ENCODE results near the gene TTC31. TPM values are rescaled to one million over a fixed set of nuclear protein-coding genes. Genes with fewer than 3 reads are reported as not detected.

Gene TTC31
- total RNA-seq, 1 experiment from 2014 or later = 26.4 TPM

DNA sequence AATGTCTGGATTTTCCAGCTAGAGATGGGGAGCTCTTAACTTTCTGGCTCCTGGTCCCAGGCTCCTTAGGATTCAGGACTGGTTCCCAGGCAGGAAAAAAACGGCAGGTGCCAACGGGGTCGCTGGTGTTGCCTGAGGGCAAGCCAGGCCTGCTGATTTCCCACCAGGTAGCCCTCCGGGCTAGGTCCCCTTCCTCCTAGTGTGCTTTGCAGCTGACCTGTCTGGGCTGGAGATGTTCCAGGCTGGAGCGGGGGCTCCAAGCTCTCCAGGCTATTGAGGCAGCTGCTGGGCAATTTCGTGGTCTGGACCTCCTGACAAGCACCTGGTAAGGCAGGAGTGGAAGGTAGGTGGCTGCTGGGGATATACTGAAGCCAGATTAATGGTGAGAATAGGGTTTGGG, 8.4 kb upstream of the TTC31 start:
- Histone ChIP-seq H3K4me1 (ENCODE audit: control insufficient read depth in 1 of 2, insufficient read depth in 2 of 2, low read length in 2 of 2) (peaks cover 12 to 18% of the 10 kb centered on the region in 2 experiments; a peak in 3 of 4 replicates), H3K27ac (ENCODE audit: low read depth, low read length) (no peak overlapping the region), H3K79me2 (ENCODE audit: insufficient read depth, low read length) (peaks cover 10% of the 10 kb centered on the region), H3K9me3 (ENCODE audit: control insufficient read depth in 1 of 2, insufficient read depth in 1 of 2, low read depth in 1 of 2, low read length in 2 of 2) (no peaks in the 10 kb centered on the region), H2AFZ (ENCODE audit: low read depth, low read length, poor library complexity, severe bottlenecking) (no peak overlapping the region), H3K9ac (ENCODE audit: low read length) (no peak overlapping the region), H4K20me1 (ENCODE audit: insufficient read depth) (no peaks in the 10 kb centered on the region), H3K4me2 (ENCODE audit: low read length) (no peak overlapping the region), H3K27me3 (ENCODE audit: insufficient read depth, low read length) (no peaks in the 10 kb centered on the region), H3K4me3 (replicated peaks in 1 of 2; ENCODE audit: low read depth in 1 of 2, low read length in 2 of 2) (no peak overlapping the region), H3K9me2 (ENCODE audit: insufficient read depth) (no peaks in the 10 kb centered on the region), H3K36me3 (ENCODE audit: control insufficient read depth in 1 of 2, insufficient read depth in 2 of 2, low read length in 2 of 2) (peaks cover 13 to 17% of the 10 kb centered on the region in 2 experiments; a peak in 2 of 4 replicates)
- CTCF ChIA-PET = interaction anchor here (1.0 to 1.8 kb wide), 3 partner anchors 9 to 139 kb away, joined by 3 to 6 read pairs (median 3); partner anchors contain the start of genes CCDC142, TTC31 and WBP1
- BruUV-seq (replicated peaks) = no TSS peak
- TF ChIP-seq SRF (IDR thresholded peaks at IDR 0.05; ENCODE audit: low read depth) (no peak), YY1 (IDR thresholded peaks at IDR 0.05; ENCODE audit: extremely low read depth, insufficient replicate concordance, low read depth, low read length) (no peak), ATF3 (IDR thresholded peaks at IDR 0.05) (no peak), EZH2 (IDR thresholded peaks at IDR 0.05) (no peak), CBX3 (IDR thresholded peaks at IDR 0.05; ENCODE audit: low read depth) (no peak), EGR1 (IDR thresholded peaks at IDR 0.05; ENCODE audit: low read depth) (no peak), POLR2A (IDR thresholded peaks at IDR 0.05; ENCODE audit: borderline replicate concordance, extremely low read depth, insufficient read depth, insufficient read length) (no peak), FOSL1 (IDR thresholded peaks at IDR 0.05; ENCODE audit: low read depth) (no peak), JUND (IDR thresholded peaks at IDR 0.05) (no peak), ZNF274 (IDR thresholded peaks at IDR 0.05; ENCODE audit: low read depth, low read length) (no peak), SIN3A (IDR thresholded peaks at IDR 0.05; ENCODE audit: low read depth) (no peak), RAD21 (IDR thresholded peaks at IDR 0.05; ENCODE audit: low read depth) (no peak), SP1 (IDR thresholded peaks at IDR 0.05; ENCODE audit: low read depth) (no peak), ZFX (IDR thresholded peaks at IDR 0.05) (no peak)
- TF ChIP-seq, protein P1, sequence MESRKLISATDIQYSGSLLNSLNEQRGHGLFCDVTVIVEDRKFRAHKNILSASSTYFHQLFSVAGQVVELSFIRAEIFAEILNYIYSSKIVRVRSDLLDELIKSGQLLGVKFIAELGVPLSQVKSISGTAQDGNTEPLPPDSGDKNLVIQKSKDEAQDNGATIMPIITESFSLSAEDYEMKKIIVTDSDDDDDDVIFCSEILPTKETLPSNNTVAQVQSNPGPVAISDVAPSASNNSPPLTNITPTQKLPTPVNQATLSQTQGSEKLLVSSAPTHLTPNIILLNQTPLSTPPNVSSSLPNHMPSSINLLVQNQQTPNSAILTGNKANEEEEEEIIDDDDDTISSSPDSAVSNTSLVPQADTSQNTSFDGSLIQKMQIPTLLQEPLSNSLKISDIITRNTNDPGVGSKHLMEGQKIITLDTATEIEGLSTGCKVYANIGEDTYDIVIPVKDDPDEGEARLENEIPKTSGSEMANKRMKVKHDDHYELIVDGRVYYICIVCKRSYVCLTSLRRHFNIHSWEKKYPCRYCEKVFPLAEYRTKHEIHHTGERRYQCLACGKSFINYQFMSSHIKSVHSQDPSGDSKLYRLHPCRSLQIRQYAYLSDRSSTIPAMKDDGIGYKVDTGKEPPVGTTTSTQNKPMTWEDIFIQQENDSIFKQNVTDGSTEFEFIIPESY (IDR thresholded peaks at IDR 0.05; ENCODE audit: extremely low read depth, insufficient replicate concordance, low read length) = no peak
- TF ChIP-seq, protein P2, sequence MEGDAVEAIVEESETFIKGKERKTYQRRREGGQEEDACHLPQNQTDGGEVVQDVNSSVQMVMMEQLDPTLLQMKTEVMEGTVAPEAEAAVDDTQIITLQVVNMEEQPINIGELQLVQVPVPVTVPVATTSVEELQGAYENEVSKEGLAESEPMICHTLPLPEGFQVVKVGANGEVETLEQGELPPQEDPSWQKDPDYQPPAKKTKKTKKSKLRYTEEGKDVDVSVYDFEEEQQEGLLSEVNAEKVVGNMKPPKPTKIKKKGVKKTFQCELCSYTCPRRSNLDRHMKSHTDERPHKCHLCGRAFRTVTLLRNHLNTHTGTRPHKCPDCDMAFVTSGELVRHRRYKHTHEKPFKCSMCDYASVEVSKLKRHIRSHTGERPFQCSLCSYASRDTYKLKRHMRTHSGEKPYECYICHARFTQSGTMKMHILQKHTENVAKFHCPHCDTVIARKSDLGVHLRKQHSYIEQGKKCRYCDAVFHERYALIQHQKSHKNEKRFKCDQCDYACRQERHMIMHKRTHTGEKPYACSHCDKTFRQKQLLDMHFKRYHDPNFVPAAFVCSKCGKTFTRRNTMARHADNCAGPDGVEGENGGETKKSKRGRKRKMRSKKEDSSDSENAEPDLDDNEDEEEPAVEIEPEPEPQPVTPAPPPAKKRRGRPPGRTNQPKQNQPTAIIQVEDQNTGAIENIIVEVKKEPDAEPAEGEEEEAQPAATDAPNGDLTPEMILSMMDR (IDR thresholded peaks at IDR 0.05 in 2 of 3, conservative IDR thresholded peaks at IDR 0.05 in 1 of 3; ENCODE audit: borderline replicate concordance in 1 of 3, insufficient read depth in 1 of 3, low read depth in 2 of 3, low read length in 2 of 3) = no peak
- TF ChIP-seq, protein P3, sequence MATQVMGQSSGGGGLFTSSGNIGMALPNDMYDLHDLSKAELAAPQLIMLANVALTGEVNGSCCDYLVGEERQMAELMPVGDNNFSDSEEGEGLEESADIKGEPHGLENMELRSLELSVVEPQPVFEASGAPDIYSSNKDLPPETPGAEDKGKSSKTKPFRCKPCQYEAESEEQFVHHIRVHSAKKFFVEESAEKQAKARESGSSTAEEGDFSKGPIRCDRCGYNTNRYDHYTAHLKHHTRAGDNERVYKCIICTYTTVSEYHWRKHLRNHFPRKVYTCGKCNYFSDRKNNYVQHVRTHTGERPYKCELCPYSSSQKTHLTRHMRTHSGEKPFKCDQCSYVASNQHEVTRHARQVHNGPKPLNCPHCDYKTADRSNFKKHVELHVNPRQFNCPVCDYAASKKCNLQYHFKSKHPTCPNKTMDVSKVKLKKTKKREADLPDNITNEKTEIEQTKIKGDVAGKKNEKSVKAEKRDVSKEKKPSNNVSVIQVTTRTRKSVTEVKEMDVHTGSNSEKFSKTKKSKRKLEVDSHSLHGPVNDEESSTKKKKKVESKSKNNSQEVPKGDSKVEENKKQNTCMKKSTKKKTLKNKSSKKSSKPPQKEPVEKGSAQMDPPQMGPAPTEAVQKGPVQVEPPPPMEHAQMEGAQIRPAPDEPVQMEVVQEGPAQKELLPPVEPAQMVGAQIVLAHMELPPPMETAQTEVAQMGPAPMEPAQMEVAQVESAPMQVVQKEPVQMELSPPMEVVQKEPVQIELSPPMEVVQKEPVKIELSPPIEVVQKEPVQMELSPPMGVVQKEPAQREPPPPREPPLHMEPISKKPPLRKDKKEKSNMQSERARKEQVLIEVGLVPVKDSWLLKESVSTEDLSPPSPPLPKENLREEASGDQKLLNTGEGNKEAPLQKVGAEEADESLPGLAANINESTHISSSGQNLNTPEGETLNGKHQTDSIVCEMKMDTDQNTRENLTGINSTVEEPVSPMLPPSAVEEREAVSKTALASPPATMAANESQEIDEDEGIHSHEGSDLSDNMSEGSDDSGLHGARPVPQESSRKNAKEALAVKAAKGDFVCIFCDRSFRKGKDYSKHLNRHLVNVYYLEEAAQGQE (IDR thresholded peaks at IDR 0.05; ENCODE audit: low read depth) = no peak
- TF ChIP-seq, protein P4, sequence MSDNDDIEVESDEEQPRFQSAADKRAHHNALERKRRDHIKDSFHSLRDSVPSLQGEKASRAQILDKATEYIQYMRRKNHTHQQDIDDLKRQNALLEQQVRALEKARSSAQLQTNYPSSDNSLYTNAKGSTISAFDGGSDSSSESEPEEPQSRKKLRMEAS (IDR thresholded peaks at IDR 0.05) = no peak
- POLR2A ChIA-PET = interaction anchor here (1.0 to 1.1 kb wide), 2 partner anchors 16 to 26 kb away, joined by 3 read pairs; partner anchors contain the start of gene WBP1
- RAD21 ChIA-PET (ENCODE audit: low non-redundant PET in 1 of 2, low total read pairs in 2 of 2, uncharacterized antibody in 2 of 2, unreplicated experiment in 2 of 2) = no interaction called here
- no peak for DNase-seq (ENCODE audit: low read depth, low spot score)
- no peak for ATAC-seq
- intact Hi-C loops (cut with micrococcal nuclease) = no loop called here
